Effector CD4-positive, alpha-beta T cell (primary cell): ENCODE results near the gene NXPH1.

ENCODE experiments used
- DNase-seq: peaks from one replicate; pipeline ENCODE4 v3.0.0-alpha.2; 2020

The NXPH1 gene

GRCh38 chr7:8437606-8438005 is 4.2 kb downstream of the NXPH1 start:
- no peak for DNase-seq

GRCh38 chr7:8440670-8441069 is 7.3 kb downstream of the NXPH1 start:
- no peak for DNase-seq

- DNase-seq, result no peak
These were observed 7.9 kb downstream of the NXPH1 start for GRCh38 chr7:8441106-8441965.

- DNase-seq, result no peak
These were observed 8.8 kb downstream of the NXPH1 start for GRCh38 chr7:8442051-8442813.

- DNase-seq, result no peak
These were observed 9.4 kb downstream of the NXPH1 start for GRCh38 chr7:8442814-8443304.

- no peak for DNase-seq
These were observed 10.4 kb downstream of the NXPH1 start for GRCh38 chr7:8443576-8444467.

- no peak for DNase-seq
These were observed 11.0 kb downstream of the NXPH1 start for GRCh38 chr7:8444468-8444769.

GRCh38 chr7:8453535-8453934 is 20.1 kb downstream of the NXPH1 start:
- DNase-seq, result no peak

GRCh38 chr7:8455426-8455825 is 22.0 kb downstream of the NXPH1 start:
- DNase-seq, result no peak

GRCh38 chr7:8462309-8462708 is 28.9 kb downstream of the NXPH1 start:
- no peak for DNase-seq

GRCh38 chr7:8465338-8465737 is 31.9 kb downstream of the NXPH1 start:
- DNase-seq, result no peak

- DNase-seq, result no peak
These were observed 47.1 kb downstream of the NXPH1 start for GRCh38 chr7:8480527-8480926.

- DNase-seq, result no peak
These were observed 47.7 kb downstream of the NXPH1 start for GRCh38 chr7:8481096-8481495.

GRCh38 chr7:8481752-8482446 is 48.5 kb downstream of the NXPH1 start:
- DNase-seq, result no peak

- no peak for DNase-seq
These were observed 57.1 kb downstream of the NXPH1 start for GRCh38 chr7:8490391-8491045.

GRCh38 chr7:8491106-8491505 is 57.7 kb downstream of the NXPH1 start:
- no peak for DNase-seq

GRCh38 chr7:8491544-8492489 is 58.4 kb downstream of the NXPH1 start:
- DNase-seq, result no peak

GRCh38 chr7:8499128-8499527 is 65.7 kb downstream of the NXPH1 start:
- no peak for DNase-seq

- no peak for DNase-seq
These were observed 66.9 kb downstream of the NXPH1 start for GRCh38 chr7:8500286-8500685.

GRCh38 chr7:8507566-8507965 is 74.2 kb downstream of the NXPH1 start:
- DNase-seq, result no peak

- no peak for DNase-seq
These were observed 76.2 kb downstream of the NXPH1 start for GRCh38 chr7:8509621-8510020.
